ACC112 (cell line): ENCODE results near the gene YWHAG.
"Not testable (repeated sequence)": the region's sequence is repeated elsewhere in the genome, so short reads cannot be mapped to it uniquely, and the experiment has no call there.

Source experiments
- H2AFZ ChIP-seq: fragments of 200-600 bp; sonication (generic); one replicate; pipeline ENCODE4 v1.6.0; 2017; ENCODE audit warnings: antibody characterized with exemption, low read length; ENCODE audit not compliant: unreplicated experiment
- H3K27ac ChIP-seq: fragments of 200-600 bp; sonication (generic); 2 replicates; pipeline ENCODE4 v1.5.1; 2014; ENCODE audit warnings: low read depth, mild to moderate bottlenecking, antibody characterized with exemption, low read length, moderate library complexity
- H3K27me3 ChIP-seq: fragments of 200-600 bp; sonication (generic); 2 replicates; pipeline ENCODE4 v1.6.1; 2014; ENCODE audit warnings: mild to moderate bottlenecking, antibody characterized with exemption, low read length, moderate library complexity, mixed read lengths; ENCODE audit not compliant: insufficient read depth
- H3K36me3 ChIP-seq: fragments of 200-600 bp; sonication (generic); 2 replicates; pipeline ENCODE4 v1.6.1; 2016; ENCODE audit warnings: mild to moderate bottlenecking, antibody characterized with exemption, low read length, moderate library complexity, mixed read lengths; ENCODE audit not compliant: insufficient read depth
- H3K4me1 ChIP-seq: fragments of 200-600 bp; sonication (generic); one replicate; pipeline ENCODE4 v1.6.1; 2016; ENCODE audit warnings: low read length, mixed read lengths; ENCODE audit not compliant: insufficient read depth, unreplicated experiment, control insufficient read depth
- H3K4me3 ChIP-seq: fragments of 200-600 bp; sonication (generic); 2 replicates; pipeline ENCODE4 v1.5.1; 2014; ENCODE audit warnings: mild to moderate bottlenecking, low read depth, low read length
- H3K79me2 ChIP-seq: fragments of 200-600 bp; sonication (generic); one replicate; pipeline ENCODE4 v1.6.0; 2016; ENCODE audit warnings: low read length; ENCODE audit not compliant: control insufficient read depth, unreplicated experiment, insufficient read depth

Gene YWHAG

GRCh38 chr7:76294344-76295024 lies 64.3 kb downstream of the YWHAG start:
- Histone ChIP-seq H3K79me2 (no peaks in the 10 kb centered on the region), H3K27ac (peak overlapping the region; percentile 95), H3K36me3 (no peaks in the 10 kb centered on the region), H3K27me3 (no peaks in the 10 kb centered on the region), H3K4me1 (peaks cover 50% of the 10 kb centered on the region), H2AFZ (peak overlapping the region; percentile 70), H3K4me3 (peak overlapping the region; percentile 69)

GRCh38 chr7:76293407-76293901 lies 65.3 kb downstream of the YWHAG start:
- Histone ChIP-seq H3K79me2 (no peaks in the 10 kb centered on the region), H3K4me3 (peak overlapping the region; percentile 69; the same call in 1 of the 2 replicates), H2AFZ (no peak overlapping the region), H3K27ac (peak overlapping the region; percentile 95), H3K4me1 (peaks cover 50% of the 10 kb centered on the region), H3K27me3 (no peaks in the 10 kb centered on the region), H3K36me3 (no peaks in the 10 kb centered on the region)

DNA sequence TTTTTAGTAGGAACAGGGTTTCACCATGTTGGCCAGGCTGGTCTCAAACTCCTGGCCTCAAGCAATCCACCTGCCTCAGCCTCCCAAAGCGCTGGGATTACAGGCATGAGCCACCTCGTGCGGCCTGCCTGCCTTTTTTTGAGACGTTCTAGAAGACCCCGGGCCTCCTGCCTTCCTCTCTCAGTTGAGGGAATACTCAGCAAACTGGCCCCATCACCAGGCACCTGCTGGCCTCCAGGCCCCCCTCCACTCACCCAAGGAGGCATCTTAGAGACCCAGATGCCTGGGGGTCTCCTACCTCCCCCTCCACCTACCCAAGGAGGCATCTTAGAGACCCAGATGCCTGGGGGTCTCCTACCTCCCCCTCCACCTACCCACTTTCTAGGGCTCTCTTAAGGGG lies 65.9 kb downstream of the YWHAG start:
- not testable (repeated sequence) for H3K79me2 ChIP-seq, H3K36me3 ChIP-seq, H3K4me3 ChIP-seq, H3K27me3 ChIP-seq, H2AFZ ChIP-seq
- peak overlapping the region; percentile 95 for H3K27ac ChIP-seq
- peaks cover 50% of the 10 kb centered on the region for H3K4me1 ChIP-seq

DNA sequence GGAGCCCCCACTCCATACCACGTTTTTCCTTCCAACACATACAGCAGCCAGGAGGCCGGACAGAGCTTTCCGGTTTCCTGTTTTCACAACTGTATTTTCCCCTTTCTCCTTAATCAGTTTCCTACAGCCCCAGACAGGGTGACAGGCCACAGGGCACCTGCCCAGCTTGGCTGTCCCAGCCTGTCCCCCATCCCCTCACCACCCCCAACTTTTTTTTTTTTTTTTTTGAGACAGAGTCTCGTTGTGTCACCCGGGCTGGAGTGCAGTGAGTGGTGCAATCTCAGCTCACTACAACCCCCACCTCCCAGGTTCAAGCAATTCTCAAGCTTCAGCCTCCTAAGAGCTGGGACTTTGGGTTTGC lies 66.6 kb downstream of the YWHAG start:
- no peaks in the 10 kb centered on the region for H3K79me2 ChIP-seq
- H3K4me1 ChIP-seq: peaks cover 43% of the 10 kb centered on the region
- H3K4me3 ChIP-seq: peak overlapping the region; percentile 67
- no peaks in the 10 kb centered on the region for H3K27me3 ChIP-seq
- H2AFZ ChIP-seq: peak overlapping the region; percentile 67
- H3K27ac ChIP-seq: peak overlapping the region; percentile 90
- H3K36me3 ChIP-seq: no peaks in the 10 kb centered on the region

DNA sequence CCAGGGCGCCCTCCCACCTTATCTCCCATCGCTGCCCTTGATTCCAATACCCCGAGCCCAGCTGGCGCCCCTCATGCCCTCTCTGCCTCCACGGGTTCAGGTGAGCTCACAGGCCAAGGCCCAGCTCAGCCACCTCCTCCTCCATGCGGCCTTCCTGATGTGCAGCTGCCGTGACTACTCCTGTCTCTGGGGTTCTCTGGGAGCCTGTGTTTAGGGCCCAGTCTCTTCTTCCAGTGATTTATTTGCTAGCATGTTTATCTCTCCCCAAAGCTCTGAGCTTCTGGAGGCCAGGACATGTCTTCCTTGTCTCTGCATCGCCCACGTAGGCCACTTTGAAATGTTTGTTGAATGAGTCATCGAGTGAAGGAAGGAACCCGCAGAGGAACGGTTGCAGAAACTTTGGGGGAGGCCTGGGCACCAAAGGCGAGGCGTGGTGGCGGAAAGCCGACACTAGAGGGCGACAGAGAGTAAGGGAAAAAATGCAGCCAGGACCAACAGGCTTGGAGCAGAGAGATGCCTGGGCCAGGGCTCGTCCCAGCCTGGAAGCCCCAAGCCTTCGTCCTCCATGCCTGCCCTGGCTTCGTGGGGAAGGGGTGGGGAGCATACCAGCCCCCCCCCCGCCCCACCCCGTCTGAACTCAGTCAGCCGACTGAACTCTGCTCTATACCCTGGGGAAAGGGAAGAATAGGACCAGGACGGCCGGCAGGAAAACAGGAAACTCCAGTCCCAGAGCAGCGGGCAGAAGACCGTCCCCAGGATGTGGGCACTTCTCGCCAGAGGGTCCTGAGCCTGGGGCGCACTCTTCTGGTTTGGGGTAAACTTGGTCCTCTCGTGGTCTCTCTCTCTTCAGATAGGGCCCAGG lies 67.2 kb downstream of the YWHAG start:
- Histone ChIP-seq H3K4me3 (peak overlapping the region; percentile 67), H2AFZ (peak overlapping the region; percentile 92), H3K27ac (peak overlapping the region; percentile 90), H3K4me1 (peaks cover 37% of the 10 kb centered on the region), H3K79me2 (no peaks in the 10 kb centered on the region), H3K27me3 (no peaks in the 10 kb centered on the region), H3K36me3 (no peaks in the 10 kb centered on the region)

DNA sequence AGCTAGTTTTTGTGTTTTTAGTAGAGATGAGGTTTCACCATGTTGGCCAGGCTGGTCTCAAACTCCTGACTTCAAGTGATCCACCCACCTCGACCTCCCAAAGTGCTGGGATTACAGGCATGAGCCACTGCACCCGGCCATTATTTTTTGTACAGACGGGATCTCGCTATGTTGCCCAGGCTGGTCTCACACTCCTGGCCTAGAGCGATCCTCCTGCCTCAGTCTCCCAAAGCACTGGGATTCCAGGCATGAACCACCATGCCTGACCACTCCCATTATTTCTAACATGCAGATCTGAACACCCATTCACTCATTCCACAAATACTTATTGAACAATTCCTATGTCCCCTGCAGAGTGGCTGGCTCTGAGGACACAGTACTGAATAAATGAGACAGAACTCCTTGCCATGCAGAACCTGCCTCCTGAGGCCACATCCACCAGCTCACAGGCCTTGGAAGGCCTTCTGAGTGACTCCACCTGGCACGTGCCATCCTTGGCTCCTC lies 67.9 kb downstream of the YWHAG start:
- not testable (repeated sequence) for H3K79me2 ChIP-seq, H3K36me3 ChIP-seq, H2AFZ ChIP-seq, H3K27me3 ChIP-seq
- peaks cover 34% of the 10 kb centered on the region for H3K4me1 ChIP-seq
- peak overlapping the region; percentile 90 for H3K27ac ChIP-seq
- peak overlapping the region; percentile 52 for H3K4me3 ChIP-seq

- peaks cover 7% of the 10 kb centered on the region; the same call in 1 of the 2 replicates for H3K27me3 ChIP-seq
- H3K36me3 ChIP-seq: no peaks in the 10 kb centered on the region
- H3K4me3 ChIP-seq: no peak overlapping the region
- no peak overlapping the region for H2AFZ ChIP-seq
- H3K4me1 ChIP-seq: peaks cover 9% of the 10 kb centered on the region
- no peaks in the 10 kb centered on the region for H3K79me2 ChIP-seq
- no peak overlapping the region for H3K27ac ChIP-seq
Measured at GRCh38 chr7:76286842-76287403, 71.9 kb downstream of the YWHAG start.

GRCh38 chr7:76285604-76286374 lies 73.0 kb downstream of the YWHAG start:
- no peak overlapping the region for H3K27ac ChIP-seq
- H3K27me3 ChIP-seq: peaks cover 17% of the 10 kb centered on the region
- H2AFZ ChIP-seq: no peak overlapping the region
- H3K4me3 ChIP-seq: no peak overlapping the region
- no peaks in the 10 kb centered on the region for H3K79me2 ChIP-seq
- H3K36me3 ChIP-seq: no peaks in the 10 kb centered on the region
- H3K4me1 ChIP-seq: peaks cover under 1% of the 10 kb centered on the region

- Histone ChIP-seq H3K79me2 (no peaks in the 10 kb centered on the region), H3K4me3 (peak overlapping the region; percentile 70)
Measured at GRCh38 chr7:76283254-76284159, 75.3 kb downstream of the YWHAG start.

More at GRCh38 chr7:76283254-76284159, 75.3 kb downstream of the YWHAG start:
- H2AFZ ChIP-seq: no peak overlapping the region
- H3K27me3 ChIP-seq: peaks cover 23% of the 10 kb centered on the region
- H3K27ac ChIP-seq: no peak overlapping the region
- H3K36me3 ChIP-seq: no peaks in the 10 kb centered on the region
- H3K4me1 ChIP-seq: no peaks in the 10 kb centered on the region
